HEK293T (cell line): ENCODE measurements around the gene CEP89.

Source experiments
- CTCF ChIA-PET: fragments of 350-600 bp; formaldehyde crosslinking; extraction: SDS; loops from one replicate; lab custom pipeline; 2021; ENCODE audit warnings: antibody characterized with exemption, inconsistent platforms; lab: Yijun Ruan, JAX
- POLR2A ChIA-PET: fragments of 350-600 bp; formaldehyde crosslinking; extraction: SDS; loops from one replicate; lab custom pipeline; 2020; ENCODE audit warnings: antibody characterized with exemption, inconsistent platforms; lab: Yijun Ruan, JAX
- DNase-seq: peaks from one replicate; pipeline ENCODE4 v3.0.0; 2012; ENCODE audit warnings: mixed read lengths; ENCODE audit errors: extremely low spot score
- CTBP1 ChIP-seq: fragments of 450-650 bp; IDR thresholded peaks from 2 replicates; pipeline ENCODE4 v1.6.1; 2016; ENCODE audit warnings: borderline replicate concordance
- FOXK2 ChIP-seq: fragments of 450-650 bp; IDR thresholded peaks from 2 replicates; pipeline ENCODE4 v1.6.1; 2016; ENCODE audit warnings: mild to moderate bottlenecking
- FOXM1 ChIP-seq: fragments of 450-650 bp; IDR thresholded peaks from 2 replicates; pipeline ENCODE4 v1.6.1; 2017; ENCODE audit warnings: mild to moderate bottlenecking, borderline replicate concordance
- LEF1 ChIP-seq: fragments of 450-650 bp; IDR thresholded peaks from 2 replicates; pipeline ENCODE4 v1.6.1; 2017; ENCODE audit warnings: mild to moderate bottlenecking, borderline replicate concordance
- ZNF384 ChIP-seq: fragments of 450-650 bp; IDR thresholded peaks from 2 replicates; pipeline ENCODE4 v1.6.1; 2016
- TF ChIP-seq, protein P1 (sequence below): fragments of 450-650 bp; IDR thresholded peaks from 2 replicates; pipeline ENCODE4 v1.6.1; 2016

CEP89 gene

DNA sequence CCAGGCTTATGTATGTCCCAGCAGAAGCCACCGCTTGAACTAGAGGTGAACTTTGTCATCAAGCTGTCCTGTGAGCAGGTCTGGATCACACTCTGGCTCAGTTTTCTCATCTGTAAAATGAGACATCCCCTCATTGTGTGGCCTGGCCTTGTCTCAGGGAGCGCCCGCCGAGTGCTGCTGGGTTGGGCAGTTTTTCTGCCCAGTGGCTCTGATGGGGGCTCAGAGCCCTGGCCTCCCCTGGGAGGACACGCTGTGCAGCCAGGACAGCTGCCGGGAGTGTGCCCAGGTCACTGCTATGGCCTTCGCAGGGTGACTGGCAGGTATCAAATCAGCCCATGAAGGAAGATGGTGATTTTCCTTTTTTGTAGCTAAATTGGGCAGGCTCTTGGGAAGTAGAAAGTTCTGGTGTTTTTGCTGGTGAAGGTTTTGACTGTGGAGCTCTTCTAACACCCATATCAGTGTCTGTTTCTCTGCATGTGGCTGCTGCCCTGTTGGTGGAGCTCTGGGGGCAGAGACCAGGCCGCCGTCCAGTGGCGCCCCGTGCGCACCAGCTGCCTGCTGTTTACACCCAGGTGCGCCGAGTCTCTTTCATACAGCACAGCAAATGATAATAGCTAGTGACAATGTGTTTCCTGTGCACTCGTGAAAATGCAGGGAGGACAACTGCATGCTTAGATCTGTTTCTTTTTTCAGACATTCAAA lies 143.0 kb downstream of the CEP89 start:
- POLR2A ChIA-PET, result no interaction called here
- CTCF ChIA-PET, result interaction anchor here (0.6 kb wide), 1 partner anchor 949 kb away, joined by 4 read pairs; no protein-coding TSS in a partner anchor
- DNase-seq, result no peak
- TF ChIP-seq FOXK2 (no peak), CTBP1 (no peak)
- TF ChIP-seq, protein P1, sequence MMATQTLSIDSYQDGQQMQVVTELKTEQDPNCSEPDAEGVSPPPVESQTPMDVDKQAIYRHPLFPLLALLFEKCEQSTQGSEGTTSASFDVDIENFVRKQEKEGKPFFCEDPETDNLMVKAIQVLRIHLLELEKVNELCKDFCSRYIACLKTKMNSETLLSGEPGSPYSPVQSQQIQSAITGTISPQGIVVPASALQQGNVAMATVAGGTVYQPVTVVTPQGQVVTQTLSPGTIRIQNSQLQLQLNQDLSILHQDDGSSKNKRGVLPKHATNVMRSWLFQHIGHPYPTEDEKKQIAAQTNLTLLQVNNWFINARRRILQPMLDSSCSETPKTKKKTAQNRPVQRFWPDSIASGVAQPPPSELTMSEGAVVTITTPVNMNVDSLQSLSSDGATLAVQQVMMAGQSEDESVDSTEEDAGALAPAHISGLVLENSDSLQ, result no peak

DNA sequence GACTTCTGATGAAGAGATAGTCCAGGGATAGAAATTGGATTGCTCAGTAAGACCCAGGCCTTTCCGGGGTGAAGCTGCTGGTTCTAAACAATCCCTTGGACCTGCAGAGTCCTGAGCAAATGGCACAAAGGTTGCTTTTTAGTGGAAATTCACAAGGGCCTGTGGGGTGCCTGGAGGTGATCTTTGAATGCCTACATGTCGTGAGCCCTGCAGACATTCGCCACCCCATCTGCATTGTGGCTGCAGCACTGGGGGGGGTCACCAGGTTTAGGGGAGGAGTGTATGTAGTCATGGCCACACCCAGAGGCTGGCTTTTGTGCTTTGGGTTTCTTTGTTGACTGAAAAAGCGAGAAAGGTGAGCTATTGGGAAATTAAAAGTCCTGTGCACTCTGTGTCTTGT lies 143.6 kb downstream of the CEP89 start:
- DNase-seq, result no peak
- no peak for TF ChIP-seq ZNF384
- no peak for TF ChIP-seq LEF1
- TF ChIP-seq FOXM1, result no peak
- ChIA-PET POLR2A (no interaction called here), CTCF (no interaction called here)
